ENCODE data around the gene CTCF.

GRCh38 chr16:67580202-67580601, 17.9 kb downstream of the CTCF start:
- TF ChIP-seq CTCF (IDR thresholded peaks at IDR 0.05) = no peak
- no peak for TF ChIP-seq EP300 (IDR thresholded peaks at IDR 0.05)

Data from tibial nerve (tissue), 4 donors.